Mesenteric fat pad (tissue), 1 donor: ENCODE measurements around the gene TNFRSF8. TPM values are rescaled to one million over a fixed set of nuclear protein-coding genes. Genes with fewer than 3 reads are reported as not detected.
"Not testable (repeated sequence)": the region's sequence is repeated elsewhere in the genome, so short reads cannot be mapped to it uniquely, and the experiment has no call there.

Experiments used
- DNase-seq: peaks from one replicate; pipeline ENCODE4 v3.0.0-alpha.2; 2020; ENCODE audit warnings: low spot score
- total RNA-seq: library from RNA; stranded (reverse); fragmentation: NEBNext Ultra II Directional; extraction: Animal tissue kit (Norgen Biotek cat#: 25700); gene quantifications from one replicate; pipeline ENCODE4 v1.2.1, GENCODE V29; 2021
- donor health status: DM: yes; HTN: yes; CAD: no.

TNFRSF8 gene
- total RNA-seq, 1 donor from 2014 or later: 2.1 TPM

- DNase-seq: no peak
Observed at GRCh38 chr1:12038356-12039163, 24.5 kb upstream of the TNFRSF8 start.

- no peak for DNase-seq
Observed at GRCh38 chr1:12039164-12039525, 24.0 kb upstream of the TNFRSF8 start.

DNA sequence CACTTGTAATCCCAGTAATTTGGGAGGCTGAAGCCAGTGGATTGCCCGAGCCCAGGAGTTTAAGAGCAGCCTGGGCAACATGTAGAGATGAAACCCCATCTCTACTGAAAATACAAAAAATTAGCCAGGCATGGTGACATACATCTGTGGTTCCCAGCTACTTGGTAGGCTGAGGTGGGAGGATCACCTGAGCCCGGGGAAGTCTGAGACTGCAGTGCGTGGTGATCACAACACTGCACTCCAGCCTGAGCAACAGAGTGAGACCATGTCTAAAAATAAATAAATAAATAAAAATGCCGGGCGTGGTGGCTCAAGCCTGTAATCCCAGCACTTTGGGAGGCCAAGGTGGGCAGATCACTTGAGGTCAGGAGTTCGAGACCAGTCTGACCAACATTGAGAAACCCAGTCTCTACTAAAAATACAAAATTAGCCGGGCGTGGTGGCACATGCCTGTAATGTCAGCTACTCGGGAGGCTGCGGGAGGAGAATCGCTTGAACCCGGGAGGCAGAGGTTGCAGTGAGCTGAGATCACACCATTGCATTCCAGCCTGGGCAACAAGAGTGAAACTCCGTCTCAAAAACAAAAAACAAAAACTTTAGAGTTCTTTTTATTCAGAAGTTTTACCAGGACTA is 23.2 kb upstream of the TNFRSF8 start:
- not testable (repeated sequence) for DNase-seq

- DNase-seq: no peak
Observed at GRCh38 chr1:12040457-12041051, 22.5 kb upstream of the TNFRSF8 start.

DNA sequence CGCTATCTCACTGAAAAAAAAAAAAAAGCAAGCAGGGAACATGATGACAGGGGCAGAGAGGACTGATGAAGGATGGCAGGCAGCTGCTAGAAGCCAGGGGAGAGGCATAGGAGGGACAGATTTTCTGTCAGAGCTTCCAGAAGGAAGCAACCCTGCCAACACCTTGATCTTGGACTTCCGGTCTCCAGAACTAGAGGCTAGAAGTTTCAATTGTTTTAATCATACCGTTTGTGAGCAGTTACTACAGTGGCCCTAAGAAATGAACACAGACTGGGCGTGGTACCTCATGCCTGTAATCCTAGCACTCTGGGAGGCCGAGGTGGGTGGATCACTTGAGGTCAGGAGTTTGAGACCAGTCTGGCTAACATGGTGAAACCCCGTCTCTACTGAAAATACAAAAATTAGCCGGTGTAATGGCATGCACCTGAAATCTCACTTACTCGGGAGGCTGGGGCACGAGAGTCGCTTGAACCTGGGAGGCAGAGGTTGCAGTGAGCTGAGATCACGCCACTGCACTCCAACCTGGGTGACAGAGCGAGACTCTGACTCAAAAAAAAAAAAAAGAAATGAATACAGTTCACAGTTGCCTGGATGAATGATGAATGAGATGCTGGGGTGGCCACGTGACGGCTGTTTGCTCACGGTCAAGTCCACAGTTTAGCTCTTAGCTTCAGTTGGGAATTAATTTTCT is 18.8 kb upstream of the TNFRSF8 start:
- not testable (repeated sequence) for DNase-seq

DNA sequence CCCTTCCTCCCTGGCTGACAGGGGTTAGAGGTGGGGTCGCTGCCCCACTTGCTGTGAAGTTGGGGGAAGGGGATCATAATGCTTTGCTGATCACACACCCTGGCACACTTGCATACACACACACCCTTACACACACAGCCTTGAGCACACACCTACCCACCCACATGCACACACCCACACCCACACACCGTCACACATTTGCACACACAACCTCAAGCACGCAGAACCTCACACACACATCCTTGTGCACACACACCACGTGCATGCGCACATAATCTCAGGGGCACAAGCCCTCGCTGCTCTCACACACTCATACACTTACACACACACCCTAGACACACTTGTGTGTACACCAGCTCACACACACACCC is 16.4 kb upstream of the TNFRSF8 start:
- DNase-seq: no peak

DNA sequence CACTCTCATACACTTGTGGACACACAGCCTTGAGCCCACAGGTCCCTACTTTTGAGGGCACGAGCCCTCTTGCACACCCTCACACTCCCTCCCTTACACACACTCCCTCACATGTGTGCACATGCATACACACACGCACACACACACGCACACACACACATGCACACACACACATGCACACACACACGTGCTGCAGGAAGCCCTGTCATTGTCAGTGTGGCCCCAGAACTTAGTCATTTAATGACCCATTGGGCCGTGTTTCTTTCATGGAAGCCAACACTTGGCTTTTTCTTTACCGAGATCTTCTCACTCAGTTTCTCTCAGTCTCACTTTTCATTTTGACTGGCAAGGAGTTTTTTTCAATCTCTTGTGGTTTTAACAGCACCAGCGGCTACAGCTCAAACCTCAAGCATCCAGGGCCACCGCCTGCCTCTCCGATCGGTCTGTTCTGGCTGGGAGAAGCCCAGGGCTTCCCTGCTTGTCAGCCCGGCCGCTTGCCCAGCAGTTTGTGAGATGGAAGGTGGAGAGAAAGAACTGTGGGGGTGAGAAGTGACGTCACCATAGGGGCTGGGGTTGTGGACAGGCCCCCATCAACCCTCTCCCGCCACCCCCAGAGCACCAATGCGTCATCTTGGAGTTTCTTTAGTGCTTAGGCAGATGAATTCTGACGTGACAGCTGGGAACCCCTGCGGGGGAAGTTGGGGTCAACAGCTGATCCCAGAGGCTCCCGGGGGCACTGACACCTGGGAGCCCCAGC is 15.8 kb upstream of the TNFRSF8 start:
- no peak for DNase-seq

DNA sequence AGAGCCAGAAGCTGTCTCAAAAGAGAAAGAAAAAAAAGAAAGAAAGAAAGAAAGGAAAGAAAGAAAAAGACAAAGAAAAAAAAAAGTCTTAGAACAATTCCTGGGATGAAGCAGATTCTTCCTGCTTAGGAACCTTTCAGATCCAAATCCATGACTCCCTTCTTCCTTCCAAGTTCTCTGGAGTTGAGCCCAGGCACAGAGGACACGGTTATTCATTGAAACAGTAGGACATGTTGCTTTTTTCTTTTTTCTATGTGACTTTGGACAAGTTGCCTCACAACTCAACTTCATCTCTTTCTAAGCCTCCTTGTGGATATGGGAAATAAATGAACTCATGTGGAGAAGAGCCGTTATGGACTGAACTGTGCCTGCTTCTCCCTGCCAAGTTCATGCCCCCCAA is 14.7 kb upstream of the TNFRSF8 start:
- DNase-seq: no peak

DNA sequence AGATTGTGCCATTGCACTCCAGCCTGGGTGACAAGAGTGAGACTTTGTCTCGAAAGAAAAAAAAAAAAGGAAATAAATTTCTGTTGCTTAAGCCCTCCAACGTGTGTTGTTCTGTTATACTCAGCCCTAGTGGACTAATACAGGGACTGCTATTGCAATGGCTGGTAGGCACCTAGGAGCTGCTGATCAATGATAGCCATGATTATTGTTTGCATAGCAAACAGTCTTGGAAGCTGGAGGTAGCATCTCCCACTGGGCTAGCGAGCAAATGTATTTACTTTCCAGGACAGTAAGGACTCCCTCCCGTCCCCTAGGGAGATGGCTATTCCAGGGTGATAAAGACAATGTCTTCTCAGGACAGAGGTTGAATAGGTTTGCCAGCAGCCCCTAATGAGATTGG is 13.5 kb upstream of the TNFRSF8 start:
- no peak for DNase-seq

DNA sequence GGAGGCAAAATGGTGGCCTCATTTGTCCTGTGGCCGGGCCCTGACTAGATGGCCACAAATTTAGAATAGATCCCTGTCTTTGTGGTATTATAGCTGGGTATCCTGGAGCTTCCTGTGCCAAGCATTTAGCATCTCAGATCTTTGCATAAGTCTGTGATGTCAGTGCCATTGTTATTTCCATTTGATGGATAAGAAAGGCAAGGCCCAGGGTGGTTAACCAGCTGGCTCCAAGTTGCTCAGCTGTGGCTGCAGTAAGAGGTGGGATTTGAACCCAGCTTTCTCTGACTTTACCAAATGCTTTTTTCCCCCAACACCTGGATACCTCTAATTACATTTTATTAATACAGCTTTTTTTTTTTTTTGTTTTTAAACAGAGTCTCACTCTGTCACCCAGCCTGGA is 11.7 kb upstream of the TNFRSF8 start:
- DNase-seq: no peak

GRCh38 chr1:12052008-12052573 is 11.0 kb upstream of the TNFRSF8 start:
- no peak for DNase-seq

DNA sequence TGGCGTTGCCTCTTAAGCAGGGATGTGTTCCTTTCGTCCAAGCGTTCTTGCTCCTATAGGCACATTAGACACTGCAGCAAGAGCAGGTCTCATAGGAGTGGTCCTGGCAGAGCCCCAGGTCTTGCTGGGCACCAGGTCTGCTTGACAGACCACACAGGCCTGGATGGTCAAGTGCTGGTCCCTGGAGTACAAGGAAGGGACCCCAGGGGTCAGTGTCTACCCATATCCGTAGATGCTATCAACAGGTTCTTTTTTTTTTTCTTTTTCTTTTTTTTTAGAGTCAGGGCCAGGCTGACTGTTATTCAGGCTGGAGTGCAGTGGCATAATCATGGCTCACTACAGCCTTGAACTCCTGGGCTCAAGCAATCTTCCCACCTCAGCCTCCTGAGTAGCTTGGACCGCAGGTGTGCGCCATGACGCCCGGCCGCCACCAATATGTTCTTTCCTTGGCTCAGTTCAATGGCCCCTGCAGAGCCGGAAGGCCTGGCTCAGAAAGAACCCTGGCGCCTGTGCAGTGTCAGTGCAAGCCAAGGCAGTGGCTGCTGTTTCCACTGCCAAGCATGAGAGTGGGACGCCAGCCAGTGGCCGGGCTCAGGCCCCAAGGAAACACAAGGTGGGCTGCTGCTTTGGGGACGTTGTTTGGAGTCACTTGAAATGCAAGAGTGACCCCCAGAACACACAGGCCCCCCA is 10.0 kb upstream of the TNFRSF8 start:
- no peak for DNase-seq

- no peak for DNase-seq
Observed at GRCh38 chr1:12053752-12054548, 9.2 kb upstream of the TNFRSF8 start.

DNA sequence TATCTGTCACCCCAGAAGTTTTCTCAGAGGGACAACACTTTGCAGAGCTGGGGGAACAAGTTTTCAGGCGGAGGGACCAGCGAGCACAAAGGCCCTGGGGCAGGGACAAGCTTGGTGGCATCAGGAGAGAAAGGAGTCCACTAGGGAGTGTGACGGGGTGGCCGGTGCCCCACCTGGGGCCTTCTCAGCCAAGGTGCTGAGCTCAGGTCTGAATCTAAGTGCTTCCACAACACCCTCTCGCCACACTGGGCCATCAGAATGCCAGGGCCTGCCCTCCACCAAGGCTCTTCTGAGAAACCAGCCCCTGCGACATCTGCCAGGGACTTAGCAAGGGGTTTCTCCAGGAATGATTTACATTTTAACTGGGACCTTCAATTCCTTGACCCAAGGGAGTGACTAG is 7.8 kb upstream of the TNFRSF8 start:
- DNase-seq: no peak

- no peak for DNase-seq
Observed at GRCh38 chr1:12056331-12056841, 6.7 kb upstream of the TNFRSF8 start.

DNA sequence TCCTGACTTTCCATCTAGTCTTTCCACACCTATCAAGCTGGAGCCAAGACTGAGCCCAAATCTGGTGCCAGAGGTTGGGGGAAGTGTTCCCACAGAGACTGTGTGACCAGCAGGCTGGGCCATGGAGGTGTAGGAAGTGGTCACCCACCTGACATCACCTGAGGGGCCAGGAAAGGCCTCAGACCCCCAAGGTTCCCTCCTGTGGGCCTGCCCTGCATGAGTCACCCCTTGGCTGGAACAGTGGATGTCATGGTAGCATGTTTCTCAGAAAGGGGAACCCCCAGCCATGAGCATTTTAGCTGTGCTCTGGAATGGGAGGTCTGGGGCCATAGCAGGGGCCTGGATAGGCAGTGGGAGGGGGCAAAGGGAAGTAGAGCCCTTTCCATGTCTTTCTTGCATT is 5.7 kb upstream of the TNFRSF8 start:
- no peak for DNase-seq

DNA sequence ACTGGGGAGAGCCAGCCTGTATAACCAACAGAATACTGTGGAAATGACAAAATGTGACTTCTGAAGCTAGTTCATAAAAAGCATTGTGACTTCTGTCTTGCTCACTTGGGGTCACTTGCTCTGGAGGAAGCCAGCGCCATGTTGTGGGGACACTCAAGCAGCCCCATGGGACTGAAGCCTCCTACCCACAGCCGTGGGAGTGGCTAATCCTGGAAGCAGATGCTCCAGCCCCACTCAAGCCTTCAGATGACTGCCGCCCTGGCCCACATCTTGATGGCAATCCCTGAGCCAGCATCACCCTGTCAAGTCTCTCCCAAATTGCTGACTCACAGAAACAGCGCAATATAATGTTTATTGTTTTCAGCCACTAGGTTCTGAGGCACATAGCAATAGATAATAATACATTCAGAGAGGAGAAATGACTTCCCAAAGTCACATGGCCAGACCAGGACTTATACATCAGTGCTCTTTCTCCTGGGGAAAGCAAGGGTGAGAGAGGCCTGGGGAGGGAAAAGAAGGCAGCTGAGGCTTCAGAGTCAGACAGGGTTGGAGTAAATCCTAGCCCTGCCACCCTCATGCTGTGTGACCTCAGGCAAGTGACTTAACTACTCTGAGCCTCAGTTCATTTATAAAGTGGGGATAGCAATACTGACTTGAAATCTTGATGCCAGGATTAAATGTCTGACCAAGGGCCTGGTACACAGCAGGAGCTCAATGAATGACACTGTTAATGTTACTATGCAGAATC is 5.0 kb upstream of the TNFRSF8 start:
- DNase-seq: no peak

GRCh38 chr1:12059226-12059625 is 3.9 kb upstream of the TNFRSF8 start:
- no peak for DNase-seq
